A549 (cell line): ENCODE results near the gene TIMP3.

Experiments
- EP300 ChIP-seq, 2 experiments: fragments of >200 bp; sonication (Bioruptor Twin); formaldehyde crosslinking; IDR thresholded peaks; 2 replicates in 1 of 2; 3 replicates in 1 of 2; pipeline ENCODE4 v1.6.1; 2016 to 2017
- GATA3 ChIP-seq: IDR thresholded peaks from 2 replicates; pipeline ENCODE4 v1.6.1; 2012; ENCODE audit warnings: borderline replicate concordance
- NR3C1 ChIP-seq: fragments of >200 bp; sonication (Bioruptor Twin); formaldehyde crosslinking; IDR thresholded peaks from 3 replicates; pipeline ENCODE4 v1.6.1; 2017
- POLR2A ChIP-seq: IDR thresholded peaks from 2 replicates; pipeline ENCODE4 v1.6.1; 2012; ENCODE audit warnings: mild to moderate bottlenecking, low read length
- POLR2AphosphoS2 ChIP-seq: conservative IDR thresholded peaks from 2 replicates; pipeline ENCODE4 v1.6.1; 2012; ENCODE audit warnings: low read length, improper control_type of control experiment, inconsistent platforms
- RAD21 ChIP-seq, 2 experiments: fragments of >200 bp in 1 of 2; sonication (Bioruptor Twin) in 1 of 2; formaldehyde crosslinking in 1 of 2; IDR thresholded peaks in 1 of 2; conservative IDR thresholded peaks in 1 of 2; 2 replicates in 1 of 2; 3 replicates in 1 of 2; pipeline ENCODE4 v1.6.1; 2012 to 2018; ENCODE audit warnings: inconsistent platforms in 1 of 2
- RFX5 ChIP-seq: fragments of 450-650 bp; IDR thresholded peaks from 2 replicates; pipeline ENCODE4 v1.7.1; 2014; ENCODE audit warnings: antibody characterized with exemption, mild to moderate bottlenecking, moderate library complexity
- TP53 ChIP-seq: fragments of 250-450 bp; sonication (Bioruptor Pico); IDR thresholded peaks from 2 replicates; pipeline ENCODE4 v1.5.0; 2021; ENCODE audit warnings: mild to moderate bottlenecking, moderate library complexity
- TF ChIP-seq, protein P1 (sequence below): fragments of 450-650 bp; IDR thresholded peaks from 2 replicates; pipeline ENCODE4 v1.6.1; 2014; ENCODE audit warnings: antibody characterized with exemption
- TF ChIP-seq, protein P2 (sequence below): IDR thresholded peaks from 2 replicates; pipeline ENCODE4 v1.6.1; 2012
- TF ChIP-seq, protein P3 (sequence below): fragments of >200 bp; sonication (Bioruptor Twin); formaldehyde crosslinking; IDR thresholded peaks from 3 replicates; pipeline ENCODE4 v1.5.1; 2016
- TF ChIP-seq, protein P4 (sequence below): IDR thresholded peaks from 2 replicates; pipeline ENCODE4 v1.6.1; 2012
- TF ChIP-seq, protein P5 (sequence below): fragments of 150-350 bp; IDR thresholded peaks from 2 replicates; pipeline ENCODE4 v1.6.1; 2014; ENCODE audit warnings: low read depth, mild to moderate bottlenecking, low read length

DNA sequence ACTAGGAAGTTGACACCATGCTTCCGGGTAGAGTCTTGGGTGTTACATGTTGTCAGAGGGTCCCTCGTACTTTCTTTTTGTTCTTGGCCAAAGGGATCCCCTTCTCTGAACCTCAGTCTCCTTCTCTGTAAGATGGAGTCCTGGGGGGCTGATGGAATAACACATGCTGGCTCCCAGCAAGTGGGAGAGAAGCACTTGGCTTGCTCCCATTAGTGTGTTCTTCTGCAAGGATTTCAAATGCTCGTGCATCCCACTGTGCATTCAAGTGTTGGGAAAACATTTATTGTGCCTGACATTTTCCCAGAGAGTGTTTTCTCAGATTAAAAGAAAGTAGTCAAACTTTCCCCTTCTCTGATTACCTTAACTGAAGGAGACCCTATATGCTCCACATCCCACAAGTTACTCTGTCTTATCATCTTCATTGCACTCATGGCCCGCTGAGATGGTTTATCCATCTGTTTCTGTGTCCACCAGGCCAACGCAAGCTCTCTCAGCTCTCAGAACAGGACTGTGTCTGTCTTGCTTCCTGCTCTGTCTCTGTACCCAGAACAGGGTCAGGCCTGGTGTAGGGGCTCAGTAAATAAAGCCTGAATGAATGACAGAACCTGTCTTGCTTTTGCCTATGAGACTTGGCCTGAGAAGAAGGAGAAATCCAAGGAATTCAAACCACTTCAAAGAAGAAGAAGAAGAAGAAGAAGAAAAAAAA is 16.0 kb upstream of the TIMP3 start:
- TF ChIP-seq, protein P1, sequence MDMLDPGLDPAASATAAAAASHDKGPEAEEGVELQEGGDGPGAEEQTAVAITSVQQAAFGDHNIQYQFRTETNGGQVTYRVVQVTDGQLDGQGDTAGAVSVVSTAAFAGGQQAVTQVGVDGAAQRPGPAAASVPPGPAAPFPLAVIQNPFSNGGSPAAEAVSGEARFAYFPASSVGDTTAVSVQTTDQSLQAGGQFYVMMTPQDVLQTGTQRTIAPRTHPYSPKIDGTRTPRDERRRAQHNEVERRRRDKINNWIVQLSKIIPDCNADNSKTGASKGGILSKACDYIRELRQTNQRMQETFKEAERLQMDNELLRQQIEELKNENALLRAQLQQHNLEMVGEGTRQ = no peak
- TF ChIP-seq RFX5 (no peak), GATA3 (no peak), POLR2A (no peak), TP53 (CRISPR knock-in tag) (no peak), RAD21 (conservative IDR thresholded peaks at IDR 0.05 in 1 of 2, IDR thresholded peaks at IDR 0.05 in 1 of 2) (no peak), NR3C1 (no peak), EP300 (IDR thresholded peaks at IDR 0.05) (no peak), POLR2AphosphoS2 (no peak)
- TF ChIP-seq, protein P2, sequence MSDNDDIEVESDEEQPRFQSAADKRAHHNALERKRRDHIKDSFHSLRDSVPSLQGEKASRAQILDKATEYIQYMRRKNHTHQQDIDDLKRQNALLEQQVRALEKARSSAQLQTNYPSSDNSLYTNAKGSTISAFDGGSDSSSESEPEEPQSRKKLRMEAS = no peak
- TF ChIP-seq, protein P3, sequence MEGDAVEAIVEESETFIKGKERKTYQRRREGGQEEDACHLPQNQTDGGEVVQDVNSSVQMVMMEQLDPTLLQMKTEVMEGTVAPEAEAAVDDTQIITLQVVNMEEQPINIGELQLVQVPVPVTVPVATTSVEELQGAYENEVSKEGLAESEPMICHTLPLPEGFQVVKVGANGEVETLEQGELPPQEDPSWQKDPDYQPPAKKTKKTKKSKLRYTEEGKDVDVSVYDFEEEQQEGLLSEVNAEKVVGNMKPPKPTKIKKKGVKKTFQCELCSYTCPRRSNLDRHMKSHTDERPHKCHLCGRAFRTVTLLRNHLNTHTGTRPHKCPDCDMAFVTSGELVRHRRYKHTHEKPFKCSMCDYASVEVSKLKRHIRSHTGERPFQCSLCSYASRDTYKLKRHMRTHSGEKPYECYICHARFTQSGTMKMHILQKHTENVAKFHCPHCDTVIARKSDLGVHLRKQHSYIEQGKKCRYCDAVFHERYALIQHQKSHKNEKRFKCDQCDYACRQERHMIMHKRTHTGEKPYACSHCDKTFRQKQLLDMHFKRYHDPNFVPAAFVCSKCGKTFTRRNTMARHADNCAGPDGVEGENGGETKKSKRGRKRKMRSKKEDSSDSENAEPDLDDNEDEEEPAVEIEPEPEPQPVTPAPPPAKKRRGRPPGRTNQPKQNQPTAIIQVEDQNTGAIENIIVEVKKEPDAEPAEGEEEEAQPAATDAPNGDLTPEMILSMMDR = no peak
- TF ChIP-seq, protein P4, sequence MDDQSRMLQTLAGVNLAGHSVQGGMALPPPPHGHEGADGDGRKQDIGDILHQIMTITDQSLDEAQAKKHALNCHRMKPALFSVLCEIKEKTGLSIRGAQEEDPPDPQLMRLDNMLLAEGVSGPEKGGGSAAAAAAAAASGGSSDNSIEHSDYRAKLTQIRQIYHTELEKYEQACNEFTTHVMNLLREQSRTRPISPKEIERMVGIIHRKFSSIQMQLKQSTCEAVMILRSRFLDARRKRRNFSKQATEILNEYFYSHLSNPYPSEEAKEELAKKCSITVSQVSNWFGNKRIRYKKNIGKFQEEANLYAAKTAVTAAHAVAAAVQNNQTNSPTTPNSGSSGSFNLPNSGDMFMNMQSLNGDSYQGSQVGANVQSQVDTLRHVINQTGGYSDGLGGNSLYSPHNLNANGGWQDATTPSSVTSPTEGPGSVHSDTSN = no peak
- TF ChIP-seq, protein P5, sequence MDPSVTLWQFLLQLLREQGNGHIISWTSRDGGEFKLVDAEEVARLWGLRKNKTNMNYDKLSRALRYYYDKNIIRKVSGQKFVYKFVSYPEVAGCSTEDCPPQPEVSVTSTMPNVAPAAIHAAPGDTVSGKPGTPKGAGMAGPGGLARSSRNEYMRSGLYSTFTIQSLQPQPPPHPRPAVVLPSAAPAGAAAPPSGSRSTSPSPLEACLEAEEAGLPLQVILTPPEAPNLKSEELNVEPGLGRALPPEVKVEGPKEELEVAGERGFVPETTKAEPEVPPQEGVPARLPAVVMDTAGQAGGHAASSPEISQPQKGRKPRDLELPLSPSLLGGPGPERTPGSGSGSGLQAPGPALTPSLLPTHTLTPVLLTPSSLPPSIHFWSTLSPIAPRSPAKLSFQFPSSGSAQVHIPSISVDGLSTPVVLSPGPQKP = no peak
